Keratinocyte (primary cell): ENCODE measurements around the gene RBMS3.

Experiments used
- EZH2 ChIP-seq: IDR thresholded peaks from one replicate; pipeline ENCODE4 v1.6.1; 2012; ENCODE audit warnings: inconsistent platforms, mild to moderate bottlenecking, low read length, moderate library complexity
- TF ChIP-seq, protein P1 (sequence below), 3 experiments: IDR thresholded peaks in 1 of 3; conservative IDR thresholded peaks in 1 of 3; optimal IDR thresholded peaks in 1 of 3; 2 replicates in 2 of 3; 3 replicates in 1 of 3; pipeline versions ENCODE3 to v1.5.1; 2011; ENCODE audit warnings: low read length in 3 of 3, mild to moderate bottlenecking in 3 of 3, moderate library complexity in 2 of 3, control low read depth in 1 of 3, inconsistent platforms in 1 of 3; ENCODE audit not compliant: insufficient read depth in 2 of 3; ENCODE audit errors: extremely low read depth in 1 of 3

DNA sequence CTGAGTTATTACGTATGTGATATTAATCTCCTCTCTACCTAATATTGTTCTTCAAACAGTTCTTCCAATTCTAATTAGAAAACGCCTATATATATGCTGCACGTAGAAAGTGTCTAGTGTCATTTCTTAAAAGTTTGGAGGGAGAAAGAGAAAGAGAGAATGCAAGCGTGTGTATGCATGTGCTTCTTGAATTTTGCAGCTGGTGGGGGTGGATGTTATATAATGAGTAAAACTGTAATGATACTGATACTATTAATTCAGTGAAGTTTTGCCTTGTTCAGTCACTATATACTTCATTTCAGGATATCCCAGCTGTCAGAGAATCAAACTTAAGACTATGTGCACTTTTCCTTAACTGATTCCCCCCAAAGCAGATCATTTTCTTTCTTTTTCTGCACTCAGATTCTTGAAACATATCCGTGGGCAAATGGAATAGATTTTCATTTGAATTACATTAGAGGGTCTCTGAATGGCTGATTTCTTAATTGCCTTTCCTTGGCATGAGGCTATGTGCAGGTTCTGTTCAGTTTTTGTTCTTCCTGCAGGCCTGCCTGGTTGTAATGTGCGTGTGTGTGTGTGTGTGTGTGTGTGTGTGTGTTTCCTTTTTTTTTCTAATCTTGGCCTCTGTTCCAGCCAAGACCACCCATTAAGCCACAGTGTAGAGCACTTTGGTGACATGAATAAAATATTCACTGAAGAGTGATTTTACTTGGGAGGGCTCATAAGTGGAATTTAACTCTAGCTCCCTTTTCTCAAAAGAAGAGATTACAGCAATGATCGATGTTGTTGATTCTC is 617.5 kb downstream of the RBMS3 start:
- TF ChIP-seq, protein P1, sequence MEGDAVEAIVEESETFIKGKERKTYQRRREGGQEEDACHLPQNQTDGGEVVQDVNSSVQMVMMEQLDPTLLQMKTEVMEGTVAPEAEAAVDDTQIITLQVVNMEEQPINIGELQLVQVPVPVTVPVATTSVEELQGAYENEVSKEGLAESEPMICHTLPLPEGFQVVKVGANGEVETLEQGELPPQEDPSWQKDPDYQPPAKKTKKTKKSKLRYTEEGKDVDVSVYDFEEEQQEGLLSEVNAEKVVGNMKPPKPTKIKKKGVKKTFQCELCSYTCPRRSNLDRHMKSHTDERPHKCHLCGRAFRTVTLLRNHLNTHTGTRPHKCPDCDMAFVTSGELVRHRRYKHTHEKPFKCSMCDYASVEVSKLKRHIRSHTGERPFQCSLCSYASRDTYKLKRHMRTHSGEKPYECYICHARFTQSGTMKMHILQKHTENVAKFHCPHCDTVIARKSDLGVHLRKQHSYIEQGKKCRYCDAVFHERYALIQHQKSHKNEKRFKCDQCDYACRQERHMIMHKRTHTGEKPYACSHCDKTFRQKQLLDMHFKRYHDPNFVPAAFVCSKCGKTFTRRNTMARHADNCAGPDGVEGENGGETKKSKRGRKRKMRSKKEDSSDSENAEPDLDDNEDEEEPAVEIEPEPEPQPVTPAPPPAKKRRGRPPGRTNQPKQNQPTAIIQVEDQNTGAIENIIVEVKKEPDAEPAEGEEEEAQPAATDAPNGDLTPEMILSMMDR (optimal IDR thresholded peaks at IDR 0.05 in 1 of 3, IDR thresholded peaks at IDR 0.05 in 1 of 3, conservative IDR thresholded peaks at IDR 0.05 in 1 of 3; ENCODE audit: extremely low read depth in 1 of 3, insufficient read depth in 2 of 3, low read length in 3 of 3): no peak
- TF ChIP-seq EZH2: no peak
